Stimulated activated CD4-positive, alpha-beta T cell treated with anti-CD3 and anti-CD28 coated beads, TNF-alpha, amount 100 ng/mL, for 48 hours (primary cell): ENCODE measurements around the gene SUSD3.

Source experiments
- DNase-seq, 3 donors: peaks; one replicate each; pipeline ENCODE4 v3.0.0-alpha.2; 2020; ENCODE audit warnings: low read depth in 3 of 3

SUSD3 gene

GRCh38 chr9:93052791-93053540 is 5.5 kb upstream of the SUSD3 start:
- DNase-seq, result no peak

GRCh38 chr9:93053781-93054331 is 4.6 kb upstream of the SUSD3 start:
- no peak for DNase-seq

GRCh38 chr9:93054758-93055704 is 3.5 kb upstream of the SUSD3 start:
- DNase-seq, result no peak

- no peak for DNase-seq
These were observed 1.3 kb upstream of the SUSD3 start for GRCh38 chr9:93057042-93057702.

GRCh38 chr9:93057703-93058354 is 672 bp upstream of the SUSD3 start:
- no peak for DNase-seq

- DNase-seq, result no peak
These were observed 662 bp downstream of the SUSD3 start for GRCh38 chr9:93059011-93059714.

- DNase-seq, result no peak
These were observed 1.4 kb downstream of the SUSD3 start for GRCh38 chr9:93059715-93060578.

GRCh38 chr9:93060746-93061259 is 2.3 kb downstream of the SUSD3 start:
- no peak for DNase-seq

GRCh38 chr9:93061260-93061751 is 2.8 kb downstream of the SUSD3 start:
- no peak for DNase-seq

- DNase-seq, result no peak
These were observed 3.6 kb downstream of the SUSD3 start for GRCh38 chr9:93061791-93062763.

GRCh38 chr9:93064392-93065134 is 6.1 kb downstream of the SUSD3 start:
- peak; percentile 72 to 90 (median 82) for DNase-seq

- no peak for DNase-seq
These were observed 6.7 kb downstream of the SUSD3 start for GRCh38 chr9:93065135-93065720.

- no peak for DNase-seq
These were observed 8.6 kb downstream of the SUSD3 start for GRCh38 chr9:93066978-93067603.

- no peak for DNase-seq
These were observed 10.5 kb downstream of the SUSD3 start for GRCh38 chr9:93068956-93069355.

- no peak for DNase-seq
These were observed 13.0 kb downstream of the SUSD3 start for GRCh38 chr9:93071464-93071863.

- no peak for DNase-seq
These were observed 13.9 kb downstream of the SUSD3 start for GRCh38 chr9:93072383-93072795.
